ENCODE measurements around the gene MAP2K5.

The MAP2K5 gene

DNA sequence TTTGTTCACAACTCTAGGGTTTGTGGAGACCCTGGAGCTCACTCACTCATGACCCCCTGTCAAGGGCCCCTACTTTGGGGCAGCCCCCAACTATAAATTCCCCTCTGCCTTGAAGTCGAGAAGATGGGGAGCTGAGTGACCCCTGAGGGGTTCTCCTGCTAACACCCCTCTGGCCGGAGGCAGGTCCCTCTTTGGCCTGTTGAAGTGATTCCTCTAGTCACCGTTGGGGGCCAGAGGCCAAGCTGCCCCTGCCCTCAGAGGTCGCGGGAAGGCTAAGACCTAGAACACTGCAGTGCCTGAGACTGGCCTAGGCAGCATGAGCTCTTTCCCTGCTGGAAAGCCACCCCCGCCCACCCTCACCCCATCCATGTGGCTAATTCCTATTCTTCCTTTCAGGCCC, 267.4 kb downstream of the MAP2K5 start:
- DNase-seq (ENCODE audit: low read depth, low spot score), result no peak
- in situ Hi-C loops (cut with HindIII; ENCODE audit: low sequenced_read_pairs), result no loop called here
- no peak overlapping the region for H3K4me3 ChIP-seq (ENCODE audit: low read depth, low read length)
- TF ChIP-seq, protein P1, sequence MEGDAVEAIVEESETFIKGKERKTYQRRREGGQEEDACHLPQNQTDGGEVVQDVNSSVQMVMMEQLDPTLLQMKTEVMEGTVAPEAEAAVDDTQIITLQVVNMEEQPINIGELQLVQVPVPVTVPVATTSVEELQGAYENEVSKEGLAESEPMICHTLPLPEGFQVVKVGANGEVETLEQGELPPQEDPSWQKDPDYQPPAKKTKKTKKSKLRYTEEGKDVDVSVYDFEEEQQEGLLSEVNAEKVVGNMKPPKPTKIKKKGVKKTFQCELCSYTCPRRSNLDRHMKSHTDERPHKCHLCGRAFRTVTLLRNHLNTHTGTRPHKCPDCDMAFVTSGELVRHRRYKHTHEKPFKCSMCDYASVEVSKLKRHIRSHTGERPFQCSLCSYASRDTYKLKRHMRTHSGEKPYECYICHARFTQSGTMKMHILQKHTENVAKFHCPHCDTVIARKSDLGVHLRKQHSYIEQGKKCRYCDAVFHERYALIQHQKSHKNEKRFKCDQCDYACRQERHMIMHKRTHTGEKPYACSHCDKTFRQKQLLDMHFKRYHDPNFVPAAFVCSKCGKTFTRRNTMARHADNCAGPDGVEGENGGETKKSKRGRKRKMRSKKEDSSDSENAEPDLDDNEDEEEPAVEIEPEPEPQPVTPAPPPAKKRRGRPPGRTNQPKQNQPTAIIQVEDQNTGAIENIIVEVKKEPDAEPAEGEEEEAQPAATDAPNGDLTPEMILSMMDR (IDR thresholded peaks at IDR 0.05; ENCODE audit: low read depth, low read length), result no peak

DNA sequence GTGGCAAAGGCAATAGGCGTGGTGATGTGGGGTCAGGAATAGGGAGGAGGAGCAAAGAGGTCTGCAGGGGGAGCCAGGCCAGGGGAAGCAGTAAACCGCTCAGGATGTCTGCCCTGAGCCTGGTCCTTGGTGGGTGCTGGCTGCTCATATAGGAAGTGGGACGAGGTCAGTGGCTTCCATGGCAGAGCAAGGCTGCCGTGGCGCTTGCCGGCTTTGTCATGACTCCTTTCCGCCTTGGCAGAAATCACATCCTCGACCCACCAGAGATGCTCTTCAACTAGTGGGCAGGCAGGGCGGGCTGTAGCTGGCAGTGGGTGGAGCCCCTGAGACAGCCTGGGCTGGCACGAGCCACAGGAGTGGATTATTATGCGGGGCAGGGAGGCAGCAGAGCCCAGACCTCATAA, 269.7 kb downstream of the MAP2K5 start:
- in situ Hi-C loops (cut with HindIII; ENCODE audit: low sequenced_read_pairs), result no loop called here
- DNase-seq (ENCODE audit: low read depth, low spot score), result no peak
- no peak overlapping the region for H3K4me3 ChIP-seq (ENCODE audit: low read depth, low read length)
- TF ChIP-seq, protein P1 (IDR thresholded peaks at IDR 0.05; ENCODE audit: low read depth, low read length), result no peak

DNA sequence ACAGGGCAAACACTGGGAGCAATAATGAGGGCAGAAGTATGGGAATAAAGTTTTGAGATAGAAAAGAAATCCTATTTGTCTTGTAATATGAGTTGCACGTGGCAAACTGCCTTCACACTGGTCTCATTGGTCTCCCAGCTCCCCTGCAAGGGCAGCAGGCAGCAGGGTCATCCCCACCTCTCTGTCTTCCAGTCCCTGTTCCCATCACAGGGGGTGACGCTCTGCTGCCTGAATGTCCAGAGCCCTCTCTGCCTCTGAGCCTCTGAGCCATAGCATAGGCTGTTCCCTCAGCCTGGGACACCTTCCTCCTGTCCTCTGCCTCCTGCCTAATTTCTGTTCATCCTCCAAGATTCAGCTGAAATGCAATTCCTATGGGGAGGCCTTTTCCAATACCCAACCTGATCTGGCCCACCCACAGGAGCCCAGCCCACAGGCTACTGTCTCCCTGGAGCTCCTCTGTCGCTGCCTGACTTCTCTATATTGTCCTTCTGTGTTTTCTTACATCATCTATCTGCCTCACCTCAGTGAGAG, 270.7 kb downstream of the MAP2K5 start:
- no peak for DNase-seq (ENCODE audit: low read depth, low spot score)
- H3K4me3 ChIP-seq (ENCODE audit: low read depth, low read length), result no peak overlapping the region
- TF ChIP-seq, protein P1 (IDR thresholded peaks at IDR 0.05; ENCODE audit: low read depth, low read length), result no peak
- in situ Hi-C loops (cut with HindIII; ENCODE audit: low sequenced_read_pairs), result no loop called here

DNA sequence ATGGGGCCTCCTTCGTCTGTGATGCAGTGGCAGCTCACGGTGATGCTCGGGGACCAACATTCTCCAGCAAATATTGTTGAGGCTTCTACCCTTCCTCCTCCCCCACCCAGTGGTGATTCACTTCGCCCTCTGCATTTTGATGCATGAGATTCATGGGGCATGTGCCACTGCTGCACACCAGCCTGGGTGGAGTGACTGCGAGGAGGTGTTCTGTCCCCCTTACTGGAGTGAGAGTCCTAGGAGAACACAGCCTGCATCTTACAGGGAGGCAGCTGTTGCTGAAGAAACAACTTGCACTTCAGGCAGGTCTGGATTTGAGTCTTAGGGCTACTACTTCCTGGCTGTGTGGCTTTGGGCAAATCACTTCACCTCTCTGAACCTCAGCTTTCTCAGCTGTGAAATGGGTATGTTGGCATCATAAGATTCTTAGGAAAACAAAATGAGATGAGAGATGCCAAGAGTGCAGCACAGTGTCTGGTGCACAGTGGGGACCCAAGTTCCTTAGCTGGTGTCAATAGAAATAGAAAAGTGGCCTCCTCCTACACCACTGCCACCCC, 272.6 kb downstream of the MAP2K5 start:
- in situ Hi-C loops (cut with HindIII; ENCODE audit: low sequenced_read_pairs), result no loop called here
- no peak for DNase-seq (ENCODE audit: low read depth, low spot score)
- H3K4me3 ChIP-seq (ENCODE audit: low read depth, low read length), result no peak overlapping the region
- TF ChIP-seq, protein P1 (IDR thresholded peaks at IDR 0.05; ENCODE audit: low read depth, low read length), result no peak

DNA sequence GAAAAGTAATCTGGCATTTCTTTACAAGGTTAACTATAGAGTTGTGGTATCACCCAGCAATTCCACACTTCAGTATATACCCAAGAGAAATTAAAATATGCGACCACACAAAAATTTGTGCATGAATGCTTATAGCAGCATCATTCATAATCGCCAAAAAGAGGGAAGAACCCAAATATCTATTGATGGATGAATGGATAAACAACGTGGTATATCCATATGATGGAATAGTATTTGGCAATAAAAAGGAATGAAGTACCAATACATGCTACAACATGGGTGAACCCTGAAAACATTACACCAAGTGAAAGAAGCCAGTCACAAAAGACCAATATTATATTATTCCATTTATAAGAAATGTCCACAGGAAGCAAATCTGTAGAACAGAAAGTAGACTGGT, 274.2 kb downstream of the MAP2K5 start:
- TF ChIP-seq, protein P1 (IDR thresholded peaks at IDR 0.05; ENCODE audit: low read depth, low read length), result no peak
- H3K4me3 ChIP-seq (ENCODE audit: low read depth, low read length), result no peak overlapping the region
- no peak for DNase-seq (ENCODE audit: low read depth, low spot score)
- in situ Hi-C loops (cut with HindIII; ENCODE audit: low sequenced_read_pairs), result no loop called here

DNA sequence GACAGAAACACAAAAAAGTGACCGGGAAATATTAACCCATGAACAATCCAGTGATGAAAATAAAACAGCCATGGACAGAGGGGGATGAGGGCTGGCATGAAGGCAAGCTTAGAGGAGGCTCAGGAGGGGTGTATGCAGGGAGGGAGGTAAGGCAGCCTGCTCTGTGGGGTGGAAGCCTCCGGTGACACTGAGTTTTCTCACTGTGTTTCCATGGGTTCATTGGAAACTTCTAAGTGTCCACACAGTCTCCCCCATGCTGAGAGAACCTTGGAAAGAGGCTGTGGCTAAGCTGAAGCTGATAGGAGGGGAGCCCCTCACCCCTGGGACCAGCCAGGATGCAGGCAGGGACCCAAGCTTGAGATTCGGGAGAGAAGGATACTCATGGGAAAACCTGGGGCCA, 276.0 kb downstream of the MAP2K5 start:
- in situ Hi-C loops (cut with HindIII; ENCODE audit: low sequenced_read_pairs), result no loop called here
- DNase-seq (ENCODE audit: low read depth, low spot score), result no peak
- no peak overlapping the region for H3K4me3 ChIP-seq (ENCODE audit: low read depth, low read length)
- TF ChIP-seq, protein P1 (IDR thresholded peaks at IDR 0.05; ENCODE audit: low read depth, low read length), result no peak
